ENCODE measurements around the gene ZNF234.
"Not testable (repeated sequence)": the region's sequence is repeated elsewhere in the genome, so short reads cannot be mapped to it uniquely, and the experiment has no call there.

Gene ZNF234

DNA sequence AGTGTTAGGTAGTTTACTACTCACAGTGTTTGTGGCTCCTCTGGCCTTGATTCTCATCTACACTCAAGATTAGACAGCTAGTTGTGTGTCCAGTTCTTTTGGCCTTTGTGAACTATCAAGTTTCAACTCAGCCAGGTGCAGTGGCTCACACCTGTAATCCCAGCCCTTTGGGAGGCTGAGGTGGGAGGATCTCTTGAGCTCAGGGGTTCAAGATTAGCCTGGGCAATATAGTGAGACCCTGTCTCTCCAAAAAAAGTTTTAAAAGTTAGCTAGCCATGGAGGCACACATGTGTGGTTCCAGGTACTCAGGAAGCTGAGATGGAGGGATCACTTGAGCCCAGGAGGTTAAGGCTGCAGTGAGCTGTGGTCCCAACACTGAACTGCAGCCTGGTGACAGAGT is 39.6 kb downstream of the ZNF234 start:
- TF ChIP-seq, protein P1, sequence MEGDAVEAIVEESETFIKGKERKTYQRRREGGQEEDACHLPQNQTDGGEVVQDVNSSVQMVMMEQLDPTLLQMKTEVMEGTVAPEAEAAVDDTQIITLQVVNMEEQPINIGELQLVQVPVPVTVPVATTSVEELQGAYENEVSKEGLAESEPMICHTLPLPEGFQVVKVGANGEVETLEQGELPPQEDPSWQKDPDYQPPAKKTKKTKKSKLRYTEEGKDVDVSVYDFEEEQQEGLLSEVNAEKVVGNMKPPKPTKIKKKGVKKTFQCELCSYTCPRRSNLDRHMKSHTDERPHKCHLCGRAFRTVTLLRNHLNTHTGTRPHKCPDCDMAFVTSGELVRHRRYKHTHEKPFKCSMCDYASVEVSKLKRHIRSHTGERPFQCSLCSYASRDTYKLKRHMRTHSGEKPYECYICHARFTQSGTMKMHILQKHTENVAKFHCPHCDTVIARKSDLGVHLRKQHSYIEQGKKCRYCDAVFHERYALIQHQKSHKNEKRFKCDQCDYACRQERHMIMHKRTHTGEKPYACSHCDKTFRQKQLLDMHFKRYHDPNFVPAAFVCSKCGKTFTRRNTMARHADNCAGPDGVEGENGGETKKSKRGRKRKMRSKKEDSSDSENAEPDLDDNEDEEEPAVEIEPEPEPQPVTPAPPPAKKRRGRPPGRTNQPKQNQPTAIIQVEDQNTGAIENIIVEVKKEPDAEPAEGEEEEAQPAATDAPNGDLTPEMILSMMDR (conservative IDR thresholded peaks at IDR 0.05; ENCODE audit: low read depth, low read length) = no peak
- DNase-seq (ENCODE audit: low read depth) = no peak
- no peak overlapping the region for H3K4me3 ChIP-seq (ENCODE audit: low read length)

DNA sequence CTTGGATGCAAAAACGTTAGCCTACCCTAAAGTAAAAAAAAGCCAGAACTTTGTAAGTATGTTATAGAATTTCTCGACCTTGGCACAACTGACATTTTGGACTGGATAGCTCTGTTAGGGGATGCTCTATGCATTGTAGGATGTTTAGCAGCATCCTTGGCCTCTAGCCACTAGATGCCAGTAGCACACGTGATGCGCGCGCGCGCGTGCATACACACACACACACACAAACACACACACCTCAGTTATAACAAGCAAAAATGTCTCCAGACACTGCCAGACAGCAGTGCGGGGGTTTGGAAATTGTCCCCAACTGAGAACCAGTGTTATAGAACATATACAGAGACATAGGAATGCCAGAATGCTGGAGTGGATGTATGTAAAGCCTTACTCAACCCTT is 40.8 kb downstream of the ZNF234 start:
- no peak overlapping the region for H3K4me3 ChIP-seq (ENCODE audit: low read length)
- no peak for DNase-seq (ENCODE audit: low read depth)
- TF ChIP-seq, protein P1 (conservative IDR thresholded peaks at IDR 0.05; ENCODE audit: low read depth, low read length) = no peak

DNA sequence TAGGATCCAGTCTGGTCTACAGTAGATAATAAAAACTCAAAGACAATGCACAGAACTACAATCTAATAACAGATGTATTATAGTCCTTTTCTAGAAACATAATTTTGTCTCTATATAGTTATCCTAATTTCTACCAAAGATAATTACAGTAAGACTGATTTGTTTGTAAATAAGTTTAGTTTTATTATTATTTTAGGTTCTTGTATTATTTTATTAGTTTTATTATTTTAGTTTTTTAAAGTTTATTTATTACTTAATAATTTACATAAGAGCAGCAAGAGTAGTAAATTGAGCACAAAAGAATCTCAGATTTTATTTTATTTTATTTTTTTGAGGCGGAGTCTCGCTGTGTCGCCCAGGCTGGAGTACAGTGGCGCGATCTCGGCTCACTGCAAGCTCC is 48.7 kb downstream of the ZNF234 start:
- H3K4me3 ChIP-seq (ENCODE audit: low read length) = no peak overlapping the region
- TF ChIP-seq, protein P1 (conservative IDR thresholded peaks at IDR 0.05; ENCODE audit: low read depth, low read length) = no peak
- no peak for DNase-seq (ENCODE audit: low read depth)

DNA sequence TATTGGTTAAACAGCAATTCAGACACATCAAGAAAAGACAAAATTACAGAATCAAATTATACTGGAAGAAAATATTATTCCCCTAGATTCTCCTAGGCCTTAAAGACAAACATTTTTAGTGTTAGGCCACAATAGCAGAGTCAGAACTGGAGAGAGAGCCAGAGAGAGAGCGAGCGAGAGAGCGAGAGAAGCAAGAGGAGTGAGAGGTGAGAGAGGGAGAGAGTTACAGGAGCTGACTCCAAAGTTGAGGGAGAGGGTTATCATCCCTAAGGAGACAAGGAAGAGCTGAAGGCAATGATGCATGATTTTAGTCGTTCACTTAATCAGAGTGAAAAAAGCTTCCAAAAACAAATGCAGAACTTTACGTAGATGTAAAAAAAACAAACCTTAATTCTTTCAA is 50.8 kb downstream of the ZNF234 start:
- TF ChIP-seq, protein P1 (conservative IDR thresholded peaks at IDR 0.05; ENCODE audit: low read depth, low read length) = no peak
- no peak overlapping the region for H3K4me3 ChIP-seq (ENCODE audit: low read length)
- DNase-seq (ENCODE audit: low read depth) = no peak

DNA sequence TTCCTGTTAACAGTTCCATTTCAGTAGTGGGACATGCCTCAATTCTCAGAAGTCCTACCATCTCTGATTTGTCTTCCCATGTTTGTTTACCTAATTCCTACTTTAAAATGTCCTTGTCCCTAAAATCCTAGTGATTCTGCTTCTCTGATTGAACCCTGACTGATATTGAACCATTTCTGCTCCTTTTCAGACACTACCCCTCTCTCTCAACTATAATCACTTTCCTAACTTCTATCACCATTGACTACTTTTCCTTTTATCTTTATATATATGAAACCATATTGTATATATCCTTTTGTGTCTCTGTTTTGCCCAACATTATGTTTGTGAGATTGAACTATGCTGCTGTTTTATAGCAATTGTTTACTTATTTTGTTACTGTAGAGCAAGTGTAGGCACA is 55.4 kb downstream of the ZNF234 start:
- H3K4me3 ChIP-seq (ENCODE audit: low read length) = no peak overlapping the region
- DNase-seq (ENCODE audit: low read depth) = no peak
- TF ChIP-seq, protein P1 (conservative IDR thresholded peaks at IDR 0.05; ENCODE audit: low read depth, low read length) = no peak

DNA sequence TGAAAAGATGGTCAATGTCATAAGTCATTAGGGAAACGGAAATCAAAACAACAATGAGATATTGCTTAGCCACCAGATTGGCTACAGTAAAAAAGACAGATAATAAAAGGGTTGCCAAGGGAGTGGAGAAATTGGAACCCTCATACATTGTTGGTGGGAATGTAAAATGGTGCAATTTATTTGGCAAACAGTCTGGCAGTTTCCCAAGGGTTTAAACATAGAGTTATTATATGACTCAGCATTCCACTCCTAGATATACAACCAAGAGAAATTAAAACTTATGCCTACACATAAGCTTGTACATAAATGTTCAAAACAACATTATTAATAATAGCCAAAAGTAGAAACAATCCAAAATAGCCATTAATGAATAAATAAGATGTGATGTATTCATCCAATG is 61.1 kb downstream of the ZNF234 start:
- H3K4me3 ChIP-seq (ENCODE audit: low read length) = no peak overlapping the region
- no peak for DNase-seq (ENCODE audit: low read depth)
- TF ChIP-seq, protein P1 (conservative IDR thresholded peaks at IDR 0.05; ENCODE audit: low read depth, low read length) = no peak

DNA sequence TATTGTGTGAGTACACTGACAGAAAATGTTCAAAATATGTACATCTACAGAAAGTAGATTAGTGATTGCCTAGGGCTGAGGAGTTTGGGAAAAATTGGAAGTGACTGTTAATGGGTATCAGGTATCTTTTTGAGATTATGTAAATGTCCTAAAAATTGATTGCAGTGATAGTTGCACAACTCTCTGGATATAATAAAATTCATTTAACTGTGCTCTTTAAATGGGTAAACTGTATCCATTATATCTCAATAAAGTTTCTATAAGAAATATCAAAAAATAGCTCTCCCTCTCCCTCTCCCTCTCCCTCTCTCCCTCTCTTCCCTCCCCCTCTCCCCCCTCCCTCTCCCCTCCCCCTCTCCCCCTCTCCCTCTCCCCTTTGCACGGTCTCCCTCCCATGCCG is 61.6 kb downstream of the ZNF234 start:
- no peak for DNase-seq (ENCODE audit: low read depth)
- TF ChIP-seq, protein P1 (conservative IDR thresholded peaks at IDR 0.05; ENCODE audit: low read depth, low read length) = no peak

DNA sequence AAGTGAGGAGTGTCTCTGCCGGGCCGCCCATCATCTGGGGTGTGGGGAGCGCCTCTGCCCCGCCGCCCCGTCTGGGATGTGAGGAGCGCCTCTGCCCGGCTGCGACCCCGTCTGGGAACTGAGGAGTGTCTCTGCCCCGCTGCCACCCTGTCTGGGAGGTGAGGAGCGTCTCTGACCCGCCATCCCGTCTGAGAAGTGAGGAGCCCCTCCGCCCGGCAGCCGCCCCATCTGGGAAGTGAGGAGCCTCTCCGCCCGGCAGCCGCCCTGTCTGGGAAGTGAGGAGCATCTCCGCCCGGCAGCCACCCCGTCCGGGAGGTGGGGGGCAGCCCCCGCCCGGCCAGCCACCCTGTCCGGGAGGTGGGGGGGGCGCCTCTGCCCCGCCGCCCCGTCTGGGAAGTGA is 62.5 kb downstream of the ZNF234 start:
- H3K4me3 ChIP-seq (ENCODE audit: low read length); DNase-seq (ENCODE audit: low read depth): not testable (repeated sequence)

More for the DNA sequence above, 61.6 kb downstream of the ZNF234 start:
- no peak overlapping the region for H3K4me3 ChIP-seq (ENCODE audit: low read length)
